Stimulated activated CD4-positive, alpha-beta T cell treated with anti-CD3 and anti-CD28 coated beads, Interleukin-1b, Interleukin-23, amount 100 ng/mL, for 48 hours (primary cell): ENCODE data around the gene TWNK.
"Not testable (repeated sequence)": the region's sequence is repeated elsewhere in the genome, so short reads cannot be mapped to it uniquely, and the experiment has no call there.

Source experiments
- DNase-seq: peaks from one replicate; pipeline ENCODE4 v3.0.0-alpha.2; 2020

Gene TWNK

DNA sequence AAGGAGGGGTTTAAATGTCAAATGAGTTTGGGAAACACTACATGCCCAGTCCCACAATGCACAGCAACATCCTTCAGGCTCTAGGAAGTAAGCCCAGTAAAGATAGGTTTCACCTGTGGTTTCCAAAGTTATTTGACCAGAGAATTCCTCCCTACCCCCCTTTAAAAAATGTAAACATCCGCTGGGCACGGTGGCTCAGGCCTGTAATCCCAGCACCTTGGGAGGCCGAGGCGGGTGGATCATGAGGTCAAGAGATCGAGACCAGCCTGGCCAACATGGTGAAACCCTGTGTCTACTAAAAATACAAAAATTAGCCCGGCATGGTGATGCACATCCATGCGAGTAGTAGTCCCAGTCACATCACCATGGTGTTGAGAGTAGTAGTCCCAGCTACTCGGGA lies 11.9 kb upstream of the TWNK start:
- not testable (repeated sequence) for DNase-seq

DNA sequence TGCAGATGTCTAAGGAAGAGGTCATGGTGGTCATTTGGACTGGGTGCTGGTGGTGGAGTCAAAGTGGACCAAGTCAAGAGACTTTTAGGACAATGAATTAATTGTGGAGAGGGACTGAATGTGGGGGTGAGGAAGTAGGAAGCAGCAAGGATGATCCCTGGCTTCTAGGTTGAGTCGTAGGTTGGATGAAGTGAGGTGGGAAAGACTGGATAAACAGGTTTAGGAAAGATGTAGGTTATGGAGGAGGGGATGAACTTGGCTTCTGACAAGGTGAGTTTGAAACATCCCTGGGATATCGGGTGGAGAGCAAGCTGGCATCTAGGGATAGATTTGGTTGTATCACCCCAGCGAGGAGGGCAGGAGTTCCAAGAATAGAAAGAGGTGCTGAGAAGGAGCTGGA lies 10.4 kb upstream of the TWNK start:
- no peak for DNase-seq

DNA sequence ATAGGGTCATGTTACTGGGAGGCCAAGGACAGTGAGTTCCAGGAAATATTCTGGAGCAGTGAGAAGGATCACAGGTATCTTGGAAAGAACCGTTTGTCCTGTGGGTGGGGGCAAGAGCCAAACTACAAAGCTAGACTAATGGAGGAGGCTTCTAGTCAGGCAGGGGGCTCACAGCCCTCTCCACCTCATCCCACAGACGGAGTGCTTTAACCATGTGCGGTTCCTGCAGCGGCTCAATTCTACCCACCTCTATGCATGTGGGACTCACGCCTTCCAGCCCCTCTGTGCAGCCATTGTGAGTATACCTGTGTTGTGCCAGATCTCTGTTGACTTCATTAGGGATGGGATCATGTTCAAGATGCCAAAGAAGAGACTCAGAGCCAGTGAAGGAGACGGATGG lies 9.9 kb upstream of the TWNK start:
- DNase-seq = no peak

DNA sequence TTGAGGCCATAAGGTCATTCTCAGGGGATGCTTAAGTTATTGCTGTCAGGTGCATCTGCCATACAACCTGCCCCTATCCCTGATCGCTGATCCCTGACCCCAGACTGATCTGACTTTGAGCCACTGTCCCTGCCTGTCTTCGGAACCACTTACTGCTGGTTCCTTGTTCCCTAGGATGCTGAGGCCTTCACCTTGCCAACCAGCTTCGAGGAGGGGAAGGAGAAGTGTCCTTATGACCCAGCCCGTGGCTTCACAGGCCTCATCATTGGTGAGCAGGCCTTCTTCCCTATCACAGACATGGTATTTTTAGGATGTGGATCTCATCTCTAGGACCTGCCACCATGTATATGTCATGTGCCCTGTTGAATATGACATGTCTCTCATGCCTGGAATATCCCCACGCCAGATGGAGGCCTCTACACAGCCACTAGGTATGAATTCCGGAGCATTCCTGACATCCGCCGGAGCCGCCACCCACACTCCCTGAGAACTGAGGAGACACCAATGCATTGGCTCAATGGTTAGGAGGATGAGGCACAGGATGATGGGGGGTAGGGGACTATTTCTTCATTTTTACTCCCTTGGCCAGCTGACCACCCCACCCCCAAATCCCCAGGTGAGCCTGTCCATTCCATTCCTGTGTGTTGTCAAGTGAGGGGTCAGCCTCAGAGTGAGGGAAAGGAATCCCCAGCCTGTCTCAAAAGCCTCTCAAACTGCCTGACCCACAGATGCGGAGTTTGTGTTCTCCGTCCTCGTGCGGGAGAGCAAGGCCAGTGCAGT lies 9.0 kb upstream of the TWNK start:
- no peak for DNase-seq

DNA sequence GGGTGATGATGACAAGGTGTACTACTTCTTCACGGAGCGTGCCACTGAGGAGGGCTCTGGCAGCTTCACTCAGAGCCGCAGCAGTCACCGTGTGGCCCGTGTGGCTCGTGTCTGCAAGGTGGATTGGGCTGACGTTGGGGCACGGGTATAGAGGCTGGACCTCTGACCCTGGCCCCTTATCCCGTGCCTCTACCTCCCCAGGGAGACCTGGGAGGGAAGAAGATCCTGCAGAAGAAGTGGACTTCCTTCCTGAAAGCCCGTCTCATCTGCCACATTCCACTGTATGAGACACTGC lies 8.5 kb upstream of the TWNK start:
- no peak for DNase-seq

DNA sequence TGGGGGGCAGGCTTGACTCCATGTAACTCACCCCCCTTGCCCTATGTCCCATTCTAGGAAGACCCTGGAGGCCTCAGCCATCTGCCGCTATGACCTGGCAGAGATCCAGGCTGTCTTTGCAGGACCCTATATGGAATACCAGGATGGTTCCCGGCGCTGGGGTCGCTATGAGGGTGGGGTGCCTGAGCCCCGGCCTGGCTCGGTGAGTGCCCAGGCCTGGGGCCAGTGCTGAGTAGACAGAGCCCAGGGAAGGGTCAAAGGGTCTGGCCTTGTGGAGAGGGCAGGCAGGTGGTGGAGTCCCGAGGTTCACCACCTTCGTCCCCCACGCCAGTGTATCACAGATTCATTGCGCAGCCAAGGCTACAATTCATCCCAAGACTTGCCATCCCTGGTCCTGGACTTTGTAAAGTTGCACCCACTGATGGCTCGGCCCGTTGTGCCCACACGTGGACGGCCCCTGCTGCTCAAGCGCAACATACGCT lies 7.5 kb upstream of the TWNK start:
- DNase-seq = no peak

DNA sequence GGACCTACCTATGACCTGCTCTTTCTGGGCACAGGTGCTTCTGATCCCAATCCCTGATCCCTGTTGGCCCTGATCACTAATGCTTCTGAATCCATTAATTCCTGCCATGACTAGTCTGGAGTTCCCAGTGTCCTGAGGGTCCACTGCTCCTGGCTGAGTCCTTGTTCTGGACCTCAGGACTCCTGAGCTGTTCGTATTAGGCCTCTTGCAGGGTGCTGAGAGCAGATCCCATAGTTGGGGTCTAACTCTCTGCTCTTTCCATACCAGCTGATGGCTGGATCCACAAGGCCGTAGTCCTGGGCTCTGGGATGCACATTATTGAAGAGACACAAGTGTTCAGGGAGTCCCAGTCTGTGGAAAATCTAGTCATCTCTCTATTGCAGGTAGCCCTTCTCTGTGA lies 7.0 kb upstream of the TWNK start:
- DNase-seq = no peak

DNA sequence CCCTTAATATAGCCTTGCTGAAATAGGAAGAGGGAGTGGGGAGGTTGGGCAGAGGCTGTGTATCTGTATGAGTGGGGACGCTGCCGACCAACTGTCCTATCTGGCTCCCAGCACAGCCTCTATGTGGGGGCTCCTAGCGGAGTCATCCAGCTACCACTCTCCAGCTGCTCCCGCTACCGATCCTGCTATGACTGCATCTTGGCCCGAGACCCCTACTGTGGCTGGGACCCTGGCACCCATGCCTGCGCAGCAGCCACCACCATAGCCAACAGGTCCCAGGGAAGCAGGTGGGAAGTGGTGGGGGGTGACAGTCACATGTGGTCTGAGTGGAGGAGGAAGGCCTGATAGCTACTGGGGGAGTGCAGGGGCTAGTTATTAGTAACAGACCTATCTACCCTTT lies 6.6 kb upstream of the TWNK start:
- DNase-seq = no peak

DNA sequence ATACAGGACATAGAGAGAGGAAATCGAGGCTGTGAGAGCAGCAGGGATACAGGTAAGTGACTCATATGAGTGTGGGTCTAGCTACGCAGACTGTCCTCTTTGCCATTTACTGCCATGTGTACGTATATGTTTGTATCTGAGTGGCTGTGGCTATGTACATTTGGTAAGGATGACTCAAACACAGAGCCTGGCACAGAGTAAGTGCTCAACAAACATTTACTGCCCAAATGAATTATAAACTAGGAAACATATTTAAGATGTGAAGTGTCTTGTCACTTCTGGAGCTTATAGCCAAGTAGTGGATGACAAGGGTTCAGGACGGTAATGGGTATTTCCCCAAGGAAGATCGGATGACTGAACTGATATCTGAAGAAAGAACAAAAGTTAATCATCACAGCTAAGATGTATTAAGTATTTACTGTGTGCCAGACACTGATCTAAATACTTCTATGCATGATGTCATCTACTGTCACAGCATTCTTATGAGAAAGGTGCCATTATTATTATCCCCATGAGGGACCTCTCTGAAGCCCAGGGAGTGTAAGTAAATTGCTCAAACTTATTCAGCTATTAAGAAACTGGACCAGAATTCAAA lies 6.1 kb upstream of the TWNK start:
- DNase-seq = no peak

DNA sequence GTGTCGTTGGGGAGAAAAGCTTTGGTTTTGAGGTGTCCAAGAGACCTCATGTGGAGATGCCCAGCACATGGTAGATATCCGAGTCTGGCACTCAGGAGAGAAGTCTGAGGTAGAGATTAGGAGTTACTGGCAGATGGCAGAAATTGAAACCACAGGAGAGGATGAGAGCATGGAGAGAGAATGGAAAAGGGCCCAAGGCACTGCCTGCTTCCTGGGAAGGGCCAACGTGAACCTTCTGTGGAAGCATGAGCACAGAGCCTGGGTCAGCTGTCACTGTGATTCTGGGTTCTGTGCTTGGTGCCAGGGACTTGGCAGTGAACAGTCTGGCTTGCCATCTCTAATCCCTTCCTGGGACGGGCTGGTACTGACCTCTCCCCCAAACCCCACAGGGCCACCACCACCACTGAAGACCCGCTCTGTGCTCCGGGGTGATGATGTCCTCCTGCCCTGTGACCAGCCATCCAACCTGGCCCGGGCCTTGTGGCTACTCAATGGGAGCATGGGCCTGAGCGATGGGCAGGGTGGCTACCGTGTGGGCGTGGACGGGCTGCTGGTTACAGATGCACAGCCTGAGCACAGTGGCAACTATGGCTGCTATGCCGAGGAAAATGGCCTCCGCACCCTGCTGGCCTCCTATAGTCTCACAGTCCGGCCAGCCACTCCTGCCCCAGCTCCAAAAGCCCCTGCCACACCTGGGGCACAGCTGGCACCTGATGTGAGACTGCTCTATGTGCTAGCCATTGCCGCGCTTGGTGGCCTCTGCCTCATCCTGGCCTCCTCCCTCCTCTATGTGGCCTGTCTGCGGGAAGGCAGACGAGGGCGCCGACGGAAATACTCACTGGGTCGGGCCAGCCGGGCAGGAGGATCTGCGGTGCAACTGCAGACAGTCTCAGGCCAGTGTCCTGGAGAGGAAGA lies 4.2 kb upstream of the TWNK start:
- no peak for DNase-seq

DNA sequence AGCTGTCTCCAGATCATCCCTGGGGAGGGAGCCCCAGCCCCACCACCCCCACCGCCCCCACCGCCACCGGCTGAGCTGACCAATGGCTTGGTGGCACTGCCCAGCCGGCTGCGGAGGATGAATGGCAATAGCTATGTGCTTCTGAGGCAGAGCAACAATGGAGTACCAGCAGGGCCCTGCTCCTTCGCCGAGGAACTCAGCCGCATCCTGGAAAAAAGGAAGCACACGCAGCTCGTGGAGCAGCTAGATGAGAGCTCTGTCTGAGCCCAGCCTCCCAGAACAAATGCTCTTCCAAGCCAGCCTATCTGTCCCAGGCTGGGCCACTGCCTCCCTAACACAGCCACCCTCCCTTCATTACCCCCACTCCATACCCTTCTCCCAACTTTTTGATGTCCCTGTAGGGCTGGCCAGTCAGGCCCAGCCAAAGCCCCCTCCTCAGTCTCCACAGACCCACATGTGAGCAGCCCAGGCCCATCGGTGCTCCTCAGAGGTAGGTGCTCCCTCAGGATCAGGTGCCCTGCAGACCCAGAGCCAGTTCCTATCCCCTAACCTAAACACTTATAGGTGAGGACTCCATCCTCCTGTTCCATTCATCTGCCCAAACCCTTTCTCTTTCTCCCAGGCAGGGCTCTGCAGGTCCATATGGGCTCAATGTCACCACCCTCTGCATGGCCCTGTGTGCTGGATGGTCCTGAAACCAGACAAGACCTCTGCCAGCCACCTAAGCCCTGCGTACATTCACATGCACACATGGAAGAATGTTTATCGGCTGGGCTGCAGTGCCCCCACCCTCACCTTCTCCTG lies 3.3 kb upstream of the TWNK start:
- DNase-seq = no peak

DNA sequence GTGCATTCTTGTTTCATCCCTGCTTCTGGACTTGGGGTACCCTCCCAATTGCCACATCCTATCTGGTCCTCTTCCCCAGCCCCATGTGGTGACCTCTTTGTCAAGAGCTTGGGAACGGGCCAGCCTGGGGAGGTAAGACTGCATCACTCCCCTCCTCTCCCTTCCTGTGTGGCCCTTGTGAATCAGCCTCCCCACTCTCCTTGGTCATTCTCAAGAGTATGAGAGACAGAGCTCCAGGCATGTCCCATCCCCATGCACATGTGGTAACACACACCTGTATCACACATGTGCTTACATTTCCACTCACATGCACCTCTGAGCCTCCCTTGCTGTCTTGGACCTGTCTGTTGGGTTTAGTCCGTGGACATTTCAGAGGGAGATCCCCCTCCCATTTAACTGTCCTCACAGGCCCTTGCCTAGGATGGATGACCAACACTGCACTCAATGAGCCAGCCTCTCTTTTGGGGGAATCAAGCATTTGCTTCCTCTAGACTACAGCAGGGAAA lies 2.6 kb upstream of the TWNK start:
- DNase-seq = no peak

DNA sequence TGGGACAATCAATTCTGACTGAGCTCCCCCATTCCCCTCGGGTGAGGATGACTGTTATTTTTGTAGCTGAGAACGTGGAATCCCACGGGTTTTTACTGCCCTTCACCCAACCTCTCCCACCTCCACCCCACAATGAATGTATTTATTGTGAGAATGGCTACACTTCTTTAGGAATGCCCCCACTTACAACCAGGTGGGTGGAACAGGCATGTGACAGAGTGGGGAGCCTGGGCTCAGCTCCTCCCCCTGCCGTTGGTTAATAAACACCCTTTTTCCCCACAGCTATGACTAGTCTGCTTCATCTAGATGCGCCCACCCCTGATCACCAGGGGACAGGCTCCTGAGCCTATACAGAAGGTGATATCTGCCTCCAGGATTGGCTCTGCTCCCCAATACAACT lies 2.0 kb upstream of the TWNK start:
- no peak for DNase-seq

DNA sequence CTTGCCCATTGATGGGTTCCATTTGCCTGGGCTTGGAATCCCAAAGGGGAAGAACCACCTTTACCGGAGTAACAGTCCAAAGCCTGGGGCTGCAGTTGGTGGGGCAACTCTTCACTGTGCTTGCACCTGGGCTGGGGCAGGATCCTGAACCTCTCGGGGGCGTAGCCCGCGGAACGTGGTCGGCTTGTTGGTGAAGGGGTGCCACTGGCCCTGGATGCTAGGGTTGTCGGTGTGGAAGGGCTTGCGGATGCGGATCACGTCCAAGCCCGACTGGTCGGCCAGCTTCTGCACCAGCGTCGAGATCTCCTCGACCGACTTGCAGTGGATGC lies 756 bp upstream of the TWNK start:
- DNase-seq = no peak

DNA sequence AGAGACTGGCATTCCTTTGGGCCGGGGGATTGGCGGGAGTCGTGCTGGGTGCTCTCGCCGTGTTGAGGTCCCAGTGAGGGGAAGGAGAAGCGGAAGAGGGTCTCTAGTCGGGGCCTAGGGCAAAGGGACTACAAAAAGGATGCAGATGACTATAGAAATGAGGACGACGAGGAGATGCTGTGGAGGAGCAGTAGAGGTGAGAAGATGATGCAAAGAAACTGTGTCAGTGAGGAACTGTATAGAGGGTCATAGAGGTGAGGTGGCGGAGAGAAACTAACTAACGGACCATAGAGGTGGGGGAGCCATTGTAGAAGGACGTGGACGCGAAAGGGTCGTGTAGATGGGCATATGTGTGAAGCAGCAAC lies 324 bp downstream of the TWNK start:
- DNase-seq = no peak

DNA sequence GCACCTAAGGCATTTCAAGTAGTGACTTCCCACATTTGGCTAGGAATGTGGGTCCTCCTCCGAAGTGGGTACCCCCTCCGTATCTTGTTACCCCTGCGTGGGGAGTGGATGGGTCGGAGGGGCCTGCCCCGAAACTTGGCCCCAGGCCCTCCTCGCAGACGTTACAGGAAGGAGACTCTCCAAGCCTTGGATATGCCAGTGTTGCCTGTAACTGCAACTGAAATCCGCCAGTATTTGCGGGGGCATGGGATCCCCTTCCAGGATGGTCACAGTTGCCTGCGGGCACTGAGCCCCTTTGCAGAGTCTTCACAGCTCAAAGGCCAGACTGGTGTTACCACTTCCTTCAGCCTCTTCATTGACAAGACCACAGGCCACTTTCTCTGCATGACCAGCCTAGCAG lies 823 bp downstream of the TWNK start:
- DNase-seq = no peak

DNA sequence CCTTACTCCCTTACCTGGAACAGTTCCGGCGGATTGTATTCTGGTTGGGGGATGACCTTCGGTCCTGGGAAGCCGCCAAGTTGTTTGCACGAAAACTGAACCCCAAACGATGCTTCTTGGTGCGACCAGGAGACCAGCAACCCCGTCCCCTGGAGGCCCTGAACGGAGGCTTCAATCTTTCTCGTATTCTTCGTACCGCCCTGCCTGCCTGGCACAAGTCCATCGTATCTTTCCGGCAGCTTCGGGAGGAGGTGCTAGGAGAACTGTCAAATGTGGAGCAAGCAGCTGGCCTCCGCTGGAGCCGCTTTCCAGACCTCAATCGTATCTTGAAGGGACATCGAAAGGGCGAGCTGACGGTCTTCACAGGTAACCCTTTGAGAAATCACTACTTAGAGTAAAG lies 1.7 kb downstream of the TWNK start:
- DNase-seq = no peak

DNA sequence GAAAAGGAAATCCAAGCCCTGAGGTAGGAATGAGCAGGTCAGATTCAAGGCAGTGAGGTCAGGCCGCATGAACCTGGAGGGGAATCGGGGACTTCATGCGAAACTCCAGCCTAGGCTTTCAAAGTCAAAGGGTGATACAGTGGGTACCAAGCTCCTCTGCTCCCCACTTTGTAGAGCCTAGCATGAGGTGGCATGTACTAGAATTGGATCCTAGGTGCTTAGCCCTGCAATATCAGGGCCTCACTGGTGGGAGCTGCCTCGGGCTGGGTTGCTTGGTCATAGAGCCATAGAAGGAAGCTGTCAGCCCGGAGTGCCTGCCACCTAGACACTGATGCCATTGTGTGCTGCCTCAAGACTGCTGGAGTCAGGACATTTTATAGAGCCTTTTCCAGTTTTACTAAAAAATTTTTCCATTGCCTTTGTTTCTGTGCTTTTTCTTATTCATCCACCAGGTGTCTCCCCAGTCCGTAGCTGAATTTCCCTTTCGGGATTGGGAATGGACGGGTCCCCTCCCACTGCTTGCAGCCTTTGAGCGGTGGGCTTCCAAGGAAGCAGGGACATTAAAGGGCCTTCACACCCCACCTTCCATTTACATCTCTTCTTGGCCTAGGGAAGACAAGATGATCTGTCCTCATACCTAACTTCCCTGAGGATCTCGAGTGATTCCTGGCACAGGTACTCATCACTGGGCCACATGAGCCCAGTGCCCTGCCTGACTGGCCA lies 6.8 kb downstream of the TWNK start:
- DNase-seq = no peak

DNA sequence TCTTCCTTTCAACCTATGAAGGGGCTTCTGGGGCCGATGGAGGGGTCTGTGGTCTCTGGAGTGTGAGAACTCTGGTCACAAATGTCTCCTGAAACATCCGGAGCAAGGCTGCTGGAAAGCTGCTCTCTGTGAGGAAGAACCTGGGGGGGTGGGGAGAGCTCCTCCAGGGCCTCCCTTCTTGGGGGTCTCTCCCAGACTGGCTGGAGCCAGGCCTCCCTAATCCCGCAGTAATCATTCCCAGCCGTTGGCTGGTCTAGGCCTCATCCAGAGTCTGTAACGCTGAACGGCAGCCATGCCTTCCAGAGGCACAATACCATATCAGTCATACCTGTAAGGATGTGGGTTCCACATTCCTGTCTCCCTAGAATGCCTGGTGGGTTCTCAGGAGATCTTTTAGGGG lies 7.8 kb downstream of the TWNK start:
- DNase-seq = no peak

DNA sequence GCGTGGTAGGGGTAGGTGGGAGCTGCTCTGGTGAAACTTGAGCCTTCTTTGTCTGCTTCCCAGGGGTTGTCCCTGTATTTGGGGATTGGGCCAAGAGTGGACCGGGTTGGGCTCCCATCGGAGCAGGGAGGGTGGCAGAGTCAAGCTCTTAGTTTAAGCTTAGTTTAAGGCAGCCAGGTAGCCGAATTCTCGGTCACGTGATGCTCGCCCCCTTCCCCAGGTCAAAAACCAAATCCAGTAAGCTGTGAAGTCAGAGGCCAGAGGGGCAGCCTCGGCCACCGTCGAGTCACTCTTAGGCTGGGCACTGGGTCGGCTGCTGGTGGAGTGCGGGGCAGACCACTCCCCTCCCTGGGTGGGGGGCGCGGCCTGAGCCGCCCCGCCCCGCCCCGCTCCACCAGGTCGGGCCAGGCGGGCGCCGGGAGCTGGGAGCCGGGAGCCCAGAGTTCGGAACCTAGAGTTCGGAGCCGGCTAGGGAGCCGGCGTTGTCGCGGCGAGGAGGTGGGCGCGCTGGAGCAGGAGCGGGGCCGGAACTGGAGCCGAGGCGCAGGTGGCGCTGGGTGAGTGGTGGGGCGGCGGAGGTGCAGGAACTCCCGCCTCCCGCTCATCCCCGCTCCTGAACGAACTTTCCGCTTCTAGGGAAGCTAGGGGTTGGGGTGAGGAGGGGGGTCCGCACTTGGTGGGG lies 9.5 kb downstream of the TWNK start:
- peak; percentile 35 for DNase-seq

DNA sequence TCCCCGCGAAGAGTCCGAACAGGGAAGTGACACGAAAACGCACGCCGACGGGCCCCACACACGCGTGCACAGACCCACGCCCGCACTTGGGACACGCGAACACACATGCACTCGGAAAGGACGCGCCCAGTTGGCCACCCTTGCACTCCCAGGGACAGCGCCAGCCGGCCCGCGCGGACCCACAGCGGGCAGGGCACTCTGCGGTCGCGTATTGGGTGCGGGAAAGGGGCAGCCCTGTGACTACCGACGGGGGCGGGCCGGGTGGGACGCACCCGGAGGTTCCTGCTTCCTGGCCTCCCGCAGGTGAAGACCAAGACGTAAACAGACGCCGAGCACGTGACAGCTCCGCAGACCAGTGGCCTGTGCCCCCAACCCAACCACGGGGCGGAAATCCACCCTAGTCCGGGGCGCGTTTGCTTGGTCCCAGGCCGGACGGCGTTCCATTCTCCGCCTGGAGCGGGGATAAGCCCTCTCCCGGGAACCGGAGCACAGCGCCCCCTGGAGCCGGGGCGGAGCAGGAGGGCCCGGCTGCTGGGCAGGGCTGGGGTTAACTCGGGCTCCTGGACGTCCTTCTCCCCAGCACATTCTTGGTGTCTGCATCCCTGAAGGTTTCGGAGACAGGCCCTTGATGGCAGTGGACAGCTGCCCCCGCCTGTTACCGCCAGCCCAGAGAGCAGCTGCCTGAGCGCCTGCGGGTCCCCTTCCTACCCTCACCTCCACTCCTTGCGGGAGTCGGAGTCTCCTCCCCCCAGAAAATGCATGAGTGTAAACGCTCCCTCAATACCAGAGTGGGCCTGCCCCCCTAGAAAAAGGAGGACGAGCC lies 10.2 kb downstream of the TWNK start:
- DNase-seq = peak; percentile 68
